GM19455 (cell line): Measurements from ENCODE around the gene MPPED1.

Experiments used
- ATAC-seq: cut with Tn5 transposase; IDR thresholded peaks from one replicate; pipeline ENCODE4 v1.9.1; 2021; ENCODE audit not compliant: unreplicated experiment

The MPPED1 gene

GRCh38 chr22:43514476-43515157 is 102.8 kb downstream of the MPPED1 start:
- ATAC-seq = no peak

GRCh38 chr22:43515411-43515810 is 103.6 kb downstream of the MPPED1 start:
- ATAC-seq = no peak

GRCh38 chr22:43515902-43516301 is 104.1 kb downstream of the MPPED1 start:
- no peak for ATAC-seq

GRCh38 chr22:43516386-43516785 is 104.6 kb downstream of the MPPED1 start:
- no peak for ATAC-seq

- ATAC-seq = no peak
Measured at GRCh38 chr22:43516996-43517635, 105.3 kb downstream of the MPPED1 start.

- no peak for ATAC-seq
Measured at GRCh38 chr22:43520632-43521039, 108.8 kb downstream of the MPPED1 start.

- no peak for ATAC-seq
Measured at GRCh38 chr22:43521716-43522115, 109.9 kb downstream of the MPPED1 start.

GRCh38 chr22:43526117-43526655 is 114.4 kb downstream of the MPPED1 start:
- ATAC-seq = no peak

- no peak for ATAC-seq
Measured at GRCh38 chr22:43526946-43527345, 115.1 kb downstream of the MPPED1 start.

GRCh38 chr22:43528601-43529360 is 117.0 kb downstream of the MPPED1 start:
- ATAC-seq = no peak

DNA sequence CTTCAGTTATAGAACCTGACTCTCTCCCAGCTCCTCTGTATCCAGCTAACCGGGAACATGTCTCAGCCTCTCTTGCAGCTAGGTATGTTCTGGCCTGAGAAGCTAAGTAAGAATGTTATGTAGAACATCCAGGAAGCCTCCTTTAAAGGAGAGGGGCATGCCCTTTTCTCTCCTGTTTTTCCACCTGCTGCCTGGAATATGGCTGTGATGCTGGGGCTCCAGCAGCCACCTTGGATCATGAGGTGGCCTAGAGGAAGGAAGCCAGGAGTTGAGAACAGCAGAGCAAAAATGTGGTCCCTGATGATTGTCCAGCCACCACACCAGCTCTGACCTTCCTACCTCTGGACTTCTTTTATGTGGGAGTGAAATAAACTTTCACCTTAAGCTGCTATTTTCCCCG is 117.6 kb downstream of the MPPED1 start:
- ATAC-seq = no peak

DNA sequence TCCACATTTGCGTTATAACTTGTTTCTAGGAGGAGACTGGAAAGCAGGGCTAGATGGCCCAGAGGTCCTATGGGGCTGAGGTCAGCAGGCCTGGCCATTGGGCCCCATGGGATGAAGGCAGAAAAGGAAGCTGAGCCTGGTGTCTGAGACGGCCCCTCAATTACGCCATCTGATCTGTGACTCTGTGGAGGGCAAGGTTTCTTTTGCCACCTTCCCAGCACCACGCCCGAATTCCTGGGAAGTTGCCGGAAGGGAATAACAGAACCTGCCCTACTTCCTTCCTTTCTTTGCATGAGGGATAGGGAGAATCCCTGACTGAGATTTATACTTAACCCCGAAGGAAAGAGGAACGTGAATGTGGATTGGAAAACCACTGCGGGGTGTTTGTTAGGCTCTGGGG is 118.1 kb downstream of the MPPED1 start:
- ATAC-seq = no peak

- no peak for ATAC-seq
Measured at GRCh38 chr22:43530349-43531201, 118.8 kb downstream of the MPPED1 start.

- no peak for ATAC-seq
Measured at GRCh38 chr22:43531651-43532050, 119.8 kb downstream of the MPPED1 start.

GRCh38 chr22:43532301-43533155 is 120.7 kb downstream of the MPPED1 start:
- ATAC-seq = no peak

- no peak for ATAC-seq
Measured at GRCh38 chr22:43533156-43533530, 121.3 kb downstream of the MPPED1 start.

GRCh38 chr22:43533656-43534428 is 122.0 kb downstream of the MPPED1 start:
- no peak for ATAC-seq

GRCh38 chr22:43534916-43535315 is 123.1 kb downstream of the MPPED1 start:
- ATAC-seq = no peak

DNA sequence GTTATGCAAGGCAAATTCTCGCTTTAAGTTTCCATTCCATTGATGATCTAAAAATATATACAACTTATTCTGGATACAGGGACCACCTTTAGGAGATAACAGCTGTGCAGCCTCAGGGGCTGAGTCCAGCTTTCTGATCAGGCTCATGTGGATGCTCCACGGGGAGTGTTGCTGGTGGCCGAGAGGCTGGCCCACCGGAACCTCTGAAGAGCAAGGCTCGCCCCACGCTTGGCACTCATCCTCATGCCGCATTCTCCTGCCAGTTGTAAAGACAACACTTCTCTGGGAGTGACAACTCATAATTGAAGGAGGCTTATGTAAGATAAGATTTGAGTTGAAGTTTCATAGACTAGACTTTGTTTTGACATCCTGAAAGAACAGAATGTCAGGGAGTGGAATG is 123.5 kb downstream of the MPPED1 start:
- ATAC-seq = no peak
